Cardiac muscle cell (in vitro differentiated cells and primary cell): ENCODE results near the gene PPP1R3G. TPM values are rescaled to one million over a fixed set of nuclear protein-coding genes. Genes with fewer than 3 reads are reported as not detected.

ENCODE experiments used
- DNase-seq, 2 donors: peaks; one replicate each; pipeline versions ENCODE4 v3.0.0 to v3.0.0-alpha.2; 2010 to 2017; ENCODE audit warnings: low read depth in 1 of 2, low spot score in 1 of 2
- H3K27ac ChIP-seq: fragments of 200-600 bp; sonication (generic); 2 replicates; pipeline ENCODE4 v1.5.1; 2016
- H3K27me3 ChIP-seq: fragments of 200-600 bp; sonication (generic); 2 replicates; pipeline ENCODE4 v1.6.0; 2016; ENCODE audit warnings: control low read depth
- H3K36me3 ChIP-seq: fragments of 200-600 bp; sonication (generic); 2 replicates; pipeline ENCODE4 v1.5.1; 2016; ENCODE audit warnings: control low read depth
- H3K4me1 ChIP-seq: fragments of 200-600 bp; sonication (generic); 2 replicates; pipeline ENCODE4 v1.8.1; 2017; ENCODE audit warnings: low read depth, mild to moderate bottlenecking, mixed run types
- H3K4me3 ChIP-seq: fragments of 200-600 bp; sonication (generic); 2 replicates; pipeline ENCODE4 v1.5.1; 2016; ENCODE audit warnings: mild to moderate bottlenecking
- H3K9me3 ChIP-seq: fragments of 200-600 bp; sonication (generic); 2 replicates; pipeline ENCODE4 v1.5.1; 2017; ENCODE audit warnings: low read depth, mild to moderate bottlenecking, control low read depth
- polyA plus RNA-seq: library from polyadenylated mRNA; unstranded; fragments of >200 nt; fragmentation: Nextera tagmentation; extraction: Ambion mirVana; gene quantifications from 2 replicates; pipeline ENCODE4 v1.2.1, GENCODE V29; 2016
- total RNA-seq: library from RNA; depleted of rRNA; stranded (reverse); fragments of >200 nt; gene quantifications from 2 replicates; pipeline ENCODE4 v1.2.3, GENCODE V29; 2016
- TF ChIP-seq, protein P1 (sequence below): IDR thresholded peaks from 2 replicates; pipeline ENCODE4 v1.5.1; 2012; ENCODE audit warnings: low read depth, mild to moderate bottlenecking, low read length

The PPP1R3G gene
- total and polyA plus RNA-seq, 2 experiments from 2014 or later, result 2.6 to 7.6 TPM

- TF ChIP-seq, protein P1, sequence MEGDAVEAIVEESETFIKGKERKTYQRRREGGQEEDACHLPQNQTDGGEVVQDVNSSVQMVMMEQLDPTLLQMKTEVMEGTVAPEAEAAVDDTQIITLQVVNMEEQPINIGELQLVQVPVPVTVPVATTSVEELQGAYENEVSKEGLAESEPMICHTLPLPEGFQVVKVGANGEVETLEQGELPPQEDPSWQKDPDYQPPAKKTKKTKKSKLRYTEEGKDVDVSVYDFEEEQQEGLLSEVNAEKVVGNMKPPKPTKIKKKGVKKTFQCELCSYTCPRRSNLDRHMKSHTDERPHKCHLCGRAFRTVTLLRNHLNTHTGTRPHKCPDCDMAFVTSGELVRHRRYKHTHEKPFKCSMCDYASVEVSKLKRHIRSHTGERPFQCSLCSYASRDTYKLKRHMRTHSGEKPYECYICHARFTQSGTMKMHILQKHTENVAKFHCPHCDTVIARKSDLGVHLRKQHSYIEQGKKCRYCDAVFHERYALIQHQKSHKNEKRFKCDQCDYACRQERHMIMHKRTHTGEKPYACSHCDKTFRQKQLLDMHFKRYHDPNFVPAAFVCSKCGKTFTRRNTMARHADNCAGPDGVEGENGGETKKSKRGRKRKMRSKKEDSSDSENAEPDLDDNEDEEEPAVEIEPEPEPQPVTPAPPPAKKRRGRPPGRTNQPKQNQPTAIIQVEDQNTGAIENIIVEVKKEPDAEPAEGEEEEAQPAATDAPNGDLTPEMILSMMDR, result no peak
- Histone ChIP-seq H3K9me3 (no peaks in the 10 kb centered on the region), H3K4me1 (peaks cover 17% of the 10 kb centered on the region), H3K4me3 (no peak overlapping the region), H3K27me3 (no peaks in the 10 kb centered on the region), H3K27ac (no peak overlapping the region), H3K36me3 (no peaks in the 10 kb centered on the region)
- peak in 1 of 2 donors; percentile 48 for DNase-seq
Observed at GRCh38 chr6:5112066-5112799, 27.1 kb downstream of the PPP1R3G start.

DNA sequence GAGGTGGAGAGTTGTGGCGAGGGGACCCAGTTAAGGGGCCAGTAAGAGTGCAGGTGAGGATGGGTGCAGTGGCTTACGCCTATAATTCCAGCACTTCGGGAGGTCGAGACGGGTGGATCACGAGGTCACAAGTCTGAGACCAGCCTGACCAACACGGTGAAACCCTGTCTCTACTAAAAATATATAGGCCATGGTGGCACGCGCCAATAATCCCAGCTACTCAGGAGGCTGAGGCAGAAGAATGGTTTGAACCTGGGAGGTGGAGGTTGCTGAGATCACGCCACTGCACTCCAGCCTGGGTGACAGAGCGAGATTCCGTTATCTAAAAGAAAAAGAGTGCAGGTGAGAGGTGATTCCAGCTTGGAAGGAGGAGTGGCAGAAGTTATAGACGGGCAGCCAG is 28.0 kb downstream of the PPP1R3G start:
- no peaks in the 10 kb centered on the region for H3K36me3 ChIP-seq
- DNase-seq, result no peak
- H3K4me1 ChIP-seq, result peaks cover 9% of the 10 kb centered on the region
- TF ChIP-seq, protein P1, result no peak
- no peaks in the 10 kb centered on the region for H3K27me3 ChIP-seq
- H3K9me3 ChIP-seq, result no peaks in the 10 kb centered on the region
- no peak overlapping the region for H3K27ac ChIP-seq
- no peak overlapping the region for H3K4me3 ChIP-seq

- TF ChIP-seq, protein P1, result peak; percentile 32
- no peaks in the 10 kb centered on the region for H3K9me3 ChIP-seq
- peak in 1 of 2 donors; percentile 21 for DNase-seq
- no peak overlapping the region for H3K27ac ChIP-seq
- H3K27me3 ChIP-seq, result no peaks in the 10 kb centered on the region
- H3K4me1 ChIP-seq, result no peaks in the 10 kb centered on the region
- H3K36me3 ChIP-seq, result no peaks in the 10 kb centered on the region
- H3K4me3 ChIP-seq, result no peak overlapping the region
Observed at GRCh38 chr6:5115168-5115567, 30.0 kb downstream of the PPP1R3G start.

- Histone ChIP-seq H3K4me3 (no peak overlapping the region), H3K27ac (no peak overlapping the region), H3K36me3 (no peaks in the 10 kb centered on the region), H3K4me1 (no peaks in the 10 kb centered on the region), H3K9me3 (no peaks in the 10 kb centered on the region), H3K27me3 (no peaks in the 10 kb centered on the region)
- DNase-seq, result no peak
- TF ChIP-seq, protein P1, result no peak
Observed at GRCh38 chr6:5116243-5116991, 31.3 kb downstream of the PPP1R3G start.

GRCh38 chr6:5119090-5119951 is 34.2 kb downstream of the PPP1R3G start:
- H3K4me1 ChIP-seq, result no peaks in the 10 kb centered on the region
- no peak for DNase-seq

More at GRCh38 chr6:5119090-5119951, 34.2 kb downstream of the PPP1R3G start:
- H3K9me3 ChIP-seq, result no peaks in the 10 kb centered on the region
- no peak overlapping the region for H3K4me3 ChIP-seq
- no peaks in the 10 kb centered on the region for H3K36me3 ChIP-seq
- no peak overlapping the region for H3K27ac ChIP-seq
- TF ChIP-seq, protein P1, result no peak
- H3K27me3 ChIP-seq, result no peaks in the 10 kb centered on the region
